Activated CD4-positive, alpha-beta memory T cell treated with anti-CD3 and anti-CD28 coated beads for 36 hours (primary cell): Measurements from ENCODE around the gene SLC6A6. TPM values are rescaled to one million over a fixed set of nuclear protein-coding genes. Genes with fewer than 3 reads are reported as not detected.
A peak's percentile ranks its signal among the peaks of the same experiment; 100 is the strongest.

Source experiments
- CTCF ChIA-PET: fragments of 350-600 bp; sonication (Branson Sonifier 250); formaldehyde crosslinking; loops from one replicate; lab custom pipeline; 2021; ENCODE audit warnings: antibody characterized with exemption, inconsistent platforms; lab: Charles Lee
- POLR2A ChIA-PET: fragments of 350-600 bp; sonication (Branson Sonifier 250); formaldehyde crosslinking; loops from one replicate; lab custom pipeline; 2021; ENCODE audit warnings: antibody characterized with exemption; lab: Charles Lee
- DNase-seq: peaks from one replicate; pipeline ENCODE4 v3.0.0-alpha.2; 2020
- H3K27ac Mint-ChIP-seq: one replicate; pipeline ENCODE4 v1.8.0; 2021; ENCODE audit warnings: mixed read lengths
- H3K27me3 Mint-ChIP-seq: one replicate; pipeline ENCODE4 v1.8.0; 2021; ENCODE audit warnings: mixed read lengths
- H3K36me3 Mint-ChIP-seq: one replicate; pipeline ENCODE4 v1.8.0; 2021; ENCODE audit warnings: mixed read lengths
- H3K4me1 Mint-ChIP-seq: one replicate; pipeline ENCODE4 v1.8.0; 2021; ENCODE audit warnings: low read depth, mixed read lengths
- H3K4me3 Mint-ChIP-seq: one replicate; pipeline ENCODE4 v1.8.0; 2021; ENCODE audit warnings: mild to moderate bottlenecking, mixed read lengths
- H3K9me3 Mint-ChIP-seq: one replicate; pipeline ENCODE4 v1.8.0; 2021; ENCODE audit warnings: mixed read lengths
- intact Hi-C: fragments of 100-400 bp; cut with micrococcal nuclease; formaldehyde crosslinking; loops from one replicate; pipeline ENCODE4 v1.15.1; 2023
- total RNA-seq, 2 experiments: library from RNA; stranded (reverse); gene quantifications; one replicate each; pipeline ENCODE4 v1.2.3, GENCODE V29; 2021

Gene SLC6A6
- total RNA-seq: 10 to 100 TPM; 44.0 to 45.1 TPM

DNA sequence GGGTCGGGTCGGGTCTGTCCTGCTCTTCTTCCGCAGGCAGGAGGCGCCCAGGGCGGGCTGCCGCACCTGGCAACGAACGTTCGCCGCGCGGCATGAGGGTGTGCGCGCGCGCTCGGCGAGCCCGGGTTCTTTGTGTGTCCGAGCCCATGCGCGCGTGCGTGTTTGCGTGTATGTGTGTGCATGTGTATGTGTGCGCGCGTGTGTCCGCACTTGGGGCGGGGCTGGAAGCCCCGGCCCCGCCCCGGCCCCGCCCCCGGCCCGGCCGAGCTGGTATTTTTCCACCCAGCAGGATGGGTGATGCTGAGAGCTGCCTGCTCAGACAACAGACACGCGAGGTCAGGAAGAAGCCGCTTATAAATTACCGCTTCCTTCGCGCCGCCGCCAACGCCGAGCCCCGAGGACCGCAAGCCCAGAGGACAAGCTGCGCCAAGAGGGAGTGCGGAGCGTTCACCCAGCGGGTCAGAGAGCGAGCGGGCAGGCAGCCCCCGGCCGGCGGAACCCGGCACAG, at the start of gene SLC6A6:
SLC6A6 (plus strand) TSS at position 303 of the 508 bp plus-strand sequence. CDS start 41,029 bp downstream, outside the sequence.
- H3K27me3 Mint-ChIP-seq: no peaks in the 10 kb centered on the region

DNA sequence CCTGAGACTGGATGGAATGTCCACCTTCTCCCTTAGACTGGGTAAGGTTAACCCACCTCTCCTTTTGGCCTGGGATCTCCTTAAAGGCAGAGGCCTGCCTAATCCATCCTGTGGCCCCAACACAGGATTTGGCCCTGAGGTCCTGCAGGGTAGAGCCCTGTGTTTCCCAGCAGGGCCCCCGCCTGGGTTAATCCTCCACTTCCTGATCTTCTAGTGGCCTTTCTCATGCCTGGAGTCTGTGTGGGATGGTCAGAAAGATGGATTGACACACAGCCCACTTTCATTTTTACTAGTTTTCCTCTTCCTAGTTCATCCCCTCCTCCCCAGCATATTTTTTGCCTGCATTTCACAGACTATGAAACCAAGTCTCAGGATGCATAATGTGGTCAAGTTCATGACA, 48.9 kb upstream of the SLC6A6 start:
- H3K4me1 Mint-ChIP-seq: no peaks in the 10 kb centered on the region
- no peak overlapping the region for H3K4me3 Mint-ChIP-seq
- intact Hi-C loops: no loop called here
- no peak overlapping the region for H3K27ac Mint-ChIP-seq
- H3K36me3 Mint-ChIP-seq: no peaks in the 10 kb centered on the region
- DNase-seq: no peak
- POLR2A ChIA-PET: interaction anchor here (1.0 kb wide), 1 partner anchor 25 kb away, joined by 3 read pairs; no protein-coding TSS in a partner anchor
- H3K9me3 Mint-ChIP-seq: no peaks in the 10 kb centered on the region
- CTCF ChIA-PET: no interaction called here
- no peaks in the 10 kb centered on the region for H3K27me3 Mint-ChIP-seq

More for the DNA sequence above, at the start of gene SLC6A6:
- H3K4me1 Mint-ChIP-seq: peaks cover 34% of the 10 kb centered on the region
- H3K36me3 Mint-ChIP-seq: peaks cover 10% of the 10 kb centered on the region
- ChIA-PET CTCF (interaction anchor here (0.6 to 1.9 kb wide), 14 partner anchors 10 to 539 kb away, joined by 3 to 21 read pairs (median 6); partner anchors contain the start of genes LSM3 and XPC), POLR2A (interaction anchor here (0.5 to 3.3 kb wide), 9 partner anchors 9 to 981 kb away, joined by 3 to 50 read pairs (median 7); partner anchors contain the start of genes CHCHD4, LSM3, TMEM43 and XPC)
- DNase-seq: peak; percentile 95
- H3K4me3 Mint-ChIP-seq: peak within 1 kb of the TSS; percentile 99
- no peaks in the 10 kb centered on the region for H3K9me3 Mint-ChIP-seq
- H3K27ac Mint-ChIP-seq: peak within 1 kb of the TSS; percentile 97
- intact Hi-C loops: loop anchor here (1.0 to 5.0 kb wide), 6 partner anchors 30 to 545 kb away; partner anchors contain the start of genes CCDC174, LSM3, NR2C2 and XPC

DNA sequence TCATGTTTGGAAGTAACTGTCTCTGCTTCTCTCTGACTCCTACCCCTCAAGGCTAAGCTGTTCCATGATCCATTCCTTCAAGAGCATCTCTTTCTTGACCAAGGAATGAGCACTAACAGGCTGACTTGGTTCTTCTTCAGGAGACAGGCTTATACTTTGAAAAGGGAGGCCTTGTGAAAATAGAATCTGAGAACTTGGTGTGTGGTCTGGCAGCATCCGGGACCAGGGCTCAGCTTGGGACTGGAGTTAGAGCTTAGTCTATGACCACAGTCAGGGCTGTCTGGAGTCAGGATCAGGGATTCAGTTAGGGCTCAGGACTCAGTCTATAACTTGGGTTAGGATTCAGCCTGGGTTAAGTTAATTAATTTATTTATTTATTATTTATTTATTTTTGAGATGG, 44.9 kb upstream of the SLC6A6 start:
- ChIA-PET POLR2A (no interaction called here), CTCF (interaction anchor here (0.5 to 1.9 kb wide), 3 partner anchors 128 to 584 kb away, joined by 3 to 7 read pairs (median 5); no protein-coding TSS in a partner anchor)

DNA sequence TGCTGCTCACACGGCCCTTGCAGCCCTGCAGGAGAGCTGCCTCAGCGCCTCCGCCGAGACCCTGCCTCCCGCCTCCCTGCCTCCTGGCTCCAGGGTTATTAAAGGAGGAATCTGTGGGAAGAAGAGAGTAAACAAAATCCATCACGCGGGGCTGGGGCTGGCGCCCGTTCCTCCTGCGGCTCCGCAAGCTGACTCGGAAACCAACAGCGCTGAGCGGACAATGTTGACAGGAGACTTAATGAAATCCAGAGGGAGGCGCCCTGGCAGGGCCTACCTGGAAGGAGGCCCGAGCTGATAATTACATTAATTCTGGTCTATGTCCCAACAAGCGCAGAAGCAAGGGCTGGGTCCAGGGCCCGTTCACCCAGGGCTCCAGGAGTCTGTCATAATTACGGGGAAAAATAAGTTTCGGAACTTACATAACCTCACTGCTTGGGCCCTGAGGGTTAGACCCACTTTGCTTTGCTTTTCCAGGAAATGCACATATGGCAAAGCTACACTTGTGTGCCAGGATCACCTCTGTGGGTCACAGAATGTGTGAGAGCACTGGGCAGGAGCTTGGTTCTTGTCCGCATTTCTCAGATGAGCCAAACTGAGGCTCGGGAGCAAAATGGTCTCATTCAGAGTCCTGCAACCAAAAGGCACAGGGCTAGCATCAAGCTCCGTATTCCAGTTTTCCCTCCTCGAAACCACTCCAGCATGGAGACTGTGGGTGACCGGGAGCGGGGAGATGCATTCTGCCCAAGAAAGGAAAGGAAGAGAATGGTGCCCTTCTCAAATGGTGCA, 43.8 kb upstream of the SLC6A6 start:
- CTCF ChIA-PET: interaction anchor here (1.9 kb wide), 1 partner anchor 155 kb away, joined by 7 read pairs; no protein-coding TSS in a partner anchor
- intact Hi-C loops: no loop called here
- DNase-seq: no peak

More for the DNA sequence above, 44.9 kb upstream of the SLC6A6 start:
- no peaks in the 10 kb centered on the region for H3K27me3 Mint-ChIP-seq
- no peak overlapping the region for H3K4me3 Mint-ChIP-seq
- no peak for DNase-seq
- no peaks in the 10 kb centered on the region for H3K9me3 Mint-ChIP-seq
- no peak overlapping the region for H3K27ac Mint-ChIP-seq
- no peaks in the 10 kb centered on the region for H3K36me3 Mint-ChIP-seq
- intact Hi-C loops: no loop called here
- H3K4me1 Mint-ChIP-seq: no peaks in the 10 kb centered on the region

DNA sequence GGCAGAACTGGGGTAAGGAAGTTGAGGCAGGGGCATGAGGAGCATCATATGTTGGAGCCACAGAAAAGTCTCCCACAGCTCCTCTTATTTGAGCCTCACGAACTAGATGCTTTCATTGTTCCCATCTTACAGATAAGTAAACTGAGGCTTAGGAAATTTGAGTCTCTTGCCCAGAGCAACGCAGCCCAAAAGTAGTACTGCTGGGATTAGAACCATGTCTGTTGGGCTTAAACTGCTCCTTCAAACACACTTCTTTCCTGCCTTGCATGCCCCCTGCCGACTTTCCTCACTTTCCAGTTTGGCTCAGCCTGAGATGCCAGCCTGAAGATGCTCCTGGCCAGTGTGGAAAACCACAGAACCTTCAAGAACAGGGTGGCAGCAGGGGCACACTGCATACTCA, 43.1 kb upstream of the SLC6A6 start:
- ChIA-PET CTCF (no interaction called here), POLR2A (no interaction called here)
- no peak overlapping the region for H3K27ac Mint-ChIP-seq
- no peaks in the 10 kb centered on the region for H3K4me1 Mint-ChIP-seq
- H3K36me3 Mint-ChIP-seq: no peaks in the 10 kb centered on the region
- no peaks in the 10 kb centered on the region for H3K9me3 Mint-ChIP-seq
- H3K4me3 Mint-ChIP-seq: no peak overlapping the region
- no peaks in the 10 kb centered on the region for H3K27me3 Mint-ChIP-seq
- DNase-seq: no peak
- intact Hi-C loops: no loop called here

More for the DNA sequence above, 43.8 kb upstream of the SLC6A6 start:
- no peak overlapping the region for H3K27ac Mint-ChIP-seq
- H3K4me3 Mint-ChIP-seq: no peak overlapping the region
- no peaks in the 10 kb centered on the region for H3K27me3 Mint-ChIP-seq
- no peaks in the 10 kb centered on the region for H3K4me1 Mint-ChIP-seq
- POLR2A ChIA-PET: no interaction called here
- no peaks in the 10 kb centered on the region for H3K9me3 Mint-ChIP-seq
- H3K36me3 Mint-ChIP-seq: no peaks in the 10 kb centered on the region

DNA sequence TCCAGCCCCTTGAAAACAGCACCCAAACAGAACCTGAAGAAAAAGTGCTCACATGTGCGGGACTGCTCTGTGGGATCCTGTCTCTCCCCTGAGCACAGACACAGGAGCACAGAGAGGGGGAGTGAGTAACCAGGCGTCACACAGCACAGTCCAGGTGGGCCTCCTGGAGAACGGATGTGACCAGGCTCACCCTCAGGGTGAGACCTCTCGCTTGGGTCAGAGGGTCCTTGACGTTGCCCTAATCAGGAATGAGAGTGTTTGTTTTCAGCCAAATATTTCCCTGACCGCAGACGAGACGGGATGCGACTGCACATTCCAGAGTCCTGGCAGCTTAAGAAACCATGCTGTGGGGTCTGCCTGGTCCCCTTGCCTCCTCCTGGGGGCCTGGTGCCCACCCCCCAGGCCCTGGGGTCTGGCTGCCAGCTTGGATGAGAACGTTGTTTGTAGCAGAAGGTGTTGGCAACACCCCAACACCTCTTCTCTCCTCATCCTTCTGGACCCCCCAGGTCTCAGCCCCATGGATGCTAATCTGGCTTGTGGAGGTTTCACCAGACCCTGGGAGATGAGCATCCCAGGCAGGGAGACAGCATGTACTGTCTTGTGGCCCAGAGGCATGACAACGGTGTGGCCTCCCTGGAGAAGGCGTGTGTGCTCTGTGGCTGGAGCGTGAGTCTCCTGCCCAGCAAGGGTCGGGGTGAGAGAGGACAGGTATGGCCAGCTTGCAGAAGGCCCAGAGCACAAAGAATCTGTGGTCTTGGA, 42.1 kb upstream of the SLC6A6 start:
- DNase-seq: no peak
- no peaks in the 10 kb centered on the region for H3K9me3 Mint-ChIP-seq
- no peak overlapping the region for H3K4me3 Mint-ChIP-seq
- H3K36me3 Mint-ChIP-seq: no peaks in the 10 kb centered on the region
- H3K27ac Mint-ChIP-seq: no peak overlapping the region
- ChIA-PET POLR2A (no interaction called here), CTCF (no interaction called here)
- intact Hi-C loops: no loop called here
- H3K4me1 Mint-ChIP-seq: no peaks in the 10 kb centered on the region
- no peaks in the 10 kb centered on the region for H3K27me3 Mint-ChIP-seq

DNA sequence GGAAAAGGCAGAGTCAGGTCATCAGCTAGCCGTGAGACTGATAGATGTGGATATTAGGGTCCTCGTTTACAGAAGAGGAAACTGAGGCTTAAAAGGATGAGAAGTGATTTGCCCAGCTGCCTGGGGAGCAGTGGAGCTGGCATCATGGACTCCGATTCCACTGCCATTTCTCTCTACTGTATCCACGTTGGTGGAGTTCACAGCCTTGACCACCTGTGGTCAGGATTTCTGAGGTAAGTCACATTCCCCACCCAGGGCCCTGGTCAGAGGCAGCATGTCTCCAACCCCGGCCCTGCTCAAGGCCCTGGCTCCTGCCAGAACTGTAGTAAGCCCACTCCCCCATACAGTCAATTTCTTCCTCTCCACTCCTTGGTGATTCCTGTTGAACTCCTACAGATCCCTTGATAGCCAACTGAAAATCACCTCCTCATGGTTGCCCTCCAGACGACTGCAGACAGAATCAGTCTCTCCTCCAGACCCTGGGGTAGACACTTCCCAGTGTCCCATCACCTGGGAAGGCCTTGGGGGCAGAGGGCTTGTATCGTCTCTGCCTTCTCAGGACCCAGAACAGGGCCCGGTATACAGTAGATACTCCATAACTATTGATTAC, 41.2 kb upstream of the SLC6A6 start:
- no peak overlapping the region for H3K27ac Mint-ChIP-seq
- H3K4me1 Mint-ChIP-seq: no peaks in the 10 kb centered on the region
- H3K4me3 Mint-ChIP-seq: no peak overlapping the region
- DNase-seq: no peak
- ChIA-PET CTCF (no interaction called here), POLR2A (no interaction called here)
- no peaks in the 10 kb centered on the region for H3K27me3 Mint-ChIP-seq
- no peaks in the 10 kb centered on the region for H3K36me3 Mint-ChIP-seq
- no peaks in the 10 kb centered on the region for H3K9me3 Mint-ChIP-seq
- intact Hi-C loops: no loop called here

DNA sequence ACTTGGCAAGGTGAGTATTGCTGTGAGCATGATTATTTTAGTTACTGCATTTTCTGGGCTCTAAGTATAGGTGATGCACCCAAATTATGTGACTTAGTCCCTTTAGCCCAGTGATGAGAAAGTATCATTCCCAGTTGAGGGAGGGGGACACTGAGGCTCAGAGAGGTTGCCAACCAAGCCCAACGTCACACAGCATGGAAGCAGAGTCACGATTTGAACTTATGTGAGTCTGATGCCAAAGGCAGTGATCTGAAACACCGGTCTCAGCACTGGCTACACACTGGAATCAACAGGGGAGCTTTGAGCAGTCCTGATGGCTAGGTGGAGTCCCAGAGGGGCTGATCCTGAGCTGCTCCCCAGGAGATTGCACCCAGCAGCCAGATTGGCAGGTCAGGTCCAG, 39.5 kb upstream of the SLC6A6 start:
- Mint-ChIP-seq H3K27ac (no peak overlapping the region), H3K9me3 (no peaks in the 10 kb centered on the region), H3K27me3 (no peaks in the 10 kb centered on the region), H3K4me3 (no peak overlapping the region), H3K4me1 (no peaks in the 10 kb centered on the region), H3K36me3 (no peaks in the 10 kb centered on the region)
- no peak for DNase-seq
- intact Hi-C loops: no loop called here
- CTCF ChIA-PET: no interaction called here
- POLR2A ChIA-PET: no interaction called here

DNA sequence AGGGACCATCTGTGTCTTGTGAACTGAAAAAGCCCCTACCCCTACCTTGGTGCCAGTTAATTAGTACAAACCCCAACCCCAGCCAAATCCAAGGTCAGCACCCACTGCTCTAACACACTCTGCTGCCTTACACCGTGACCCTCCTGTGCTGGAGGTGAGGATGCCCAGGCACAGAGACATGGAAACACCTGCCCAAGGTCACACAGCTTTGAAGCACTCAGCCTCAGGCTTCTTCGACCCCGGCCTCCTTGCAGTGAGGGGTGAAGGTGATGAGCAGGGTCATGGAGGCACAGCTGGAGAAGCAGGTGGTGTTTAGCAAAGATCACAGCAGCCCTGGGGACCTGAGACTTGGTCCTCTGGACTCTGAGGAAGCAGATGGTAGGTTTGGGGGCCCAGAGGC, 39.0 kb upstream of the SLC6A6 start:
- Mint-ChIP-seq H3K4me3 (no peak overlapping the region), H3K27me3 (no peaks in the 10 kb centered on the region), H3K27ac (no peak overlapping the region), H3K36me3 (no peaks in the 10 kb centered on the region), H3K4me1 (no peaks in the 10 kb centered on the region), H3K9me3 (no peaks in the 10 kb centered on the region)
- ChIA-PET CTCF (no interaction called here), POLR2A (no interaction called here)
- intact Hi-C loops: no loop called here
- DNase-seq: no peak

DNA sequence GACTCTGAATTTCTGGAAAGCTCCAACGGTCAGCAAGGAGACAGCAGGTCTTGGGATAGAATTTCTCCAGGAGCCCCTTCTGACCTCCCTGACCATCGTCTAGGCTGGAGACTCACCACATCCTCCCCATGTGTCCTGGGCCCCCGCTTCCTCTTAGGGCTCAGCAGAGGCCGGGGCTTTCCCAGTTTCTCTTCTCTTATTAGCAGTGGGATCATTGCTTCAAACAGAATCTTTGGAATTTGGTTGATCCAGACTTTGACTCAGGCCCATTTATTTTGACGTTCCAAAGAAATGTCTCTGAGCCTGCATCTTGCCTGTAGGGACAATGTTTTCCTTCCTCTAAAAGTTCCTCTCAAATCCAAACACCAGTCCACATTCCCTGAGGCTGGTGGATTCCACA, 38.4 kb upstream of the SLC6A6 start:
- no peak for DNase-seq
- Mint-ChIP-seq H3K36me3 (no peaks in the 10 kb centered on the region), H3K27me3 (no peaks in the 10 kb centered on the region), H3K4me1 (no peaks in the 10 kb centered on the region), H3K9me3 (no peaks in the 10 kb centered on the region), H3K4me3 (no peak overlapping the region), H3K27ac (no peak overlapping the region)
- intact Hi-C loops: no loop called here
- CTCF ChIA-PET: no interaction called here
- POLR2A ChIA-PET: no interaction called here

DNA sequence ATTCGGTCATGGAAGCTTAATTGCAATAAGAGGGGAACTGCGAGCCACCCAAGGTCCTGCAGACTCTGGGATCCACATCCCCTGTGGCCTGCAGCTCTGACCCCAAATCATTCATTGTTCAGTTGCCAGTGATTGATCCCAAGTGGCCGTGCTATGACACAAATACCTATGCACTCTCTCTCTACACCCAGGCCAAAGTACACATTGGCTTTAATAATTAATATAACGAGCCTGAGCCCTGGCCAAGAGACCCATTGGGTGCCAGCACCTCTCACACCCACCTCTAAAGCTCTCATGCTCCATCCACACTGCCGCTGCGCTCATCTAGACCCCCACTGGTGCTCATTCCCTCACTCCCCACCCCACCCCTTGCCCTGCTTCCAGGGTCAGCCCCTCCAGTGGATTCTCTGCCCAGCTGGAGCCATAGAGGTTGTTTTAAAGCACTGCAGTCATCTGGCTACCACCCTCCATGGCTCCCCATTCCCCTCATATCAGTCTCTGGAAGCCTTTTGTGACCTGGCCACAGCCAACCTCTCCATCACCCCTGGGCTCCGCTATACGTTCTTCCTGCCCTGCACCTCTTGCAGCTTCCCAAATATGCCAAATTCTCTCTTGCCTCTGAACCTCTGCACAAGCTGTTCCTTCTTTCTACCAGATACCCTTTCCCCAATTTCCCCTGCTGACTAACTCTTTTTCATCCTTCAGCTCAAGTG, 37.7 kb upstream of the SLC6A6 start:
- H3K27me3 Mint-ChIP-seq: no peaks in the 10 kb centered on the region
- H3K27ac Mint-ChIP-seq: no peak overlapping the region
- no peak for DNase-seq
- no peaks in the 10 kb centered on the region for H3K9me3 Mint-ChIP-seq
- ChIA-PET CTCF (no interaction called here), POLR2A (no interaction called here)
- H3K36me3 Mint-ChIP-seq: no peaks in the 10 kb centered on the region
- intact Hi-C loops: no loop called here
- no peak overlapping the region for H3K4me3 Mint-ChIP-seq
- no peaks in the 10 kb centered on the region for H3K4me1 Mint-ChIP-seq
